Activated CD4-positive, alpha-beta T cell treated with anti-CD3 and anti-CD28 coated beads, Interleukin-2, amount 10 ng/mL, durations not matched to agents 24 days and 14 days (primary cell): ENCODE measurements around the gene LIN37. TPM values are rescaled to one million over a fixed set of nuclear protein-coding genes. Genes with fewer than 3 reads are reported as not detected.

ENCODE experiments used
- DNase-seq: peaks from one replicate; pipeline ENCODE4 v3.0.0; 2022
- H3K27ac Mint-ChIP-seq: one replicate; pipeline ENCODE4 v1.8.0; 2022; ENCODE audit warnings: mild to moderate bottlenecking, mixed read lengths
- H3K27me3 Mint-ChIP-seq: one replicate; pipeline ENCODE4 v1.8.0; 2022; ENCODE audit warnings: mixed read lengths
- H3K36me3 Mint-ChIP-seq: one replicate; pipeline ENCODE4 v1.8.0; 2022; ENCODE audit warnings: low read depth, mild to moderate bottlenecking, mixed read lengths
- H3K4me1 Mint-ChIP-seq: one replicate; pipeline ENCODE4 v1.8.0; 2021; ENCODE audit warnings: mixed read lengths
- H3K4me3 Mint-ChIP-seq: one replicate; pipeline ENCODE4 v1.8.0; 2022; ENCODE audit warnings: mild to moderate bottlenecking, moderate library complexity, mixed read lengths
- H3K9me3 Mint-ChIP-seq: one replicate; pipeline ENCODE4 v1.8.0; 2021; ENCODE audit warnings: mixed read lengths
- intact Hi-C: fragments of 100-400 bp; cut with micrococcal nuclease; formaldehyde crosslinking; loops from one replicate; pipeline ENCODE4 v1.15.1; 2023
- total RNA-seq: library from RNA; stranded (reverse); gene quantifications from 2 replicates; pipeline ENCODE4 v1.2.3, GENCODE V29; 2022

The LIN37 gene
- total RNA-seq, 1 donor from 2014 or later = 11.1 TPM

GRCh38 chr19:35715355-35715809 is 33.0 kb upstream of the LIN37 start:
- Mint-ChIP-seq H3K4me1 (peaks cover 56% of the 10 kb centered on the region), H3K27me3 (no peaks in the 10 kb centered on the region), H3K27ac (peak overlapping the region; percentile 93), H3K9me3 (no peaks in the 10 kb centered on the region), H3K36me3 (peaks cover 47% of the 10 kb centered on the region), H3K4me3 (peak overlapping the region; percentile 92)
- intact Hi-C loops = loop anchor here (5.0 kb wide), 1 partner anchor 168 kb away; the partner anchor contains the start of gene TMEM147
- DNase-seq = peak; percentile 71

- intact Hi-C loops = loop anchor here (2.0 to 5.0 kb wide), 2 partner anchors 169 to 183 kb away; partner anchors contain the start of gene TMEM147
- H3K27me3 Mint-ChIP-seq = no peaks in the 10 kb centered on the region
- H3K36me3 Mint-ChIP-seq = peaks cover 51% of the 10 kb centered on the region
- peak; percentile 78 for DNase-seq
- H3K4me3 Mint-ChIP-seq = peak overlapping the region; percentile 92
- H3K4me1 Mint-ChIP-seq = peaks cover 51% of the 10 kb centered on the region
- H3K27ac Mint-ChIP-seq = peak overlapping the region; percentile 93
- no peaks in the 10 kb centered on the region for H3K9me3 Mint-ChIP-seq
Measured at GRCh38 chr19:35715981-35716800, 32.2 kb upstream of the LIN37 start.

GRCh38 chr19:35716801-35717664 is 31.3 kb upstream of the LIN37 start:
- peak; percentile 99 for DNase-seq
- H3K36me3 Mint-ChIP-seq = peaks cover 56% of the 10 kb centered on the region
- peak overlapping the region; percentile 93 for H3K27ac Mint-ChIP-seq
- peak overlapping the region; percentile 92 for H3K4me3 Mint-ChIP-seq
- no peaks in the 10 kb centered on the region for H3K9me3 Mint-ChIP-seq
- H3K27me3 Mint-ChIP-seq = no peaks in the 10 kb centered on the region
- intact Hi-C loops = loop anchor here (1.0 to 5.0 kb wide), 11 partner anchors 15 to 398 kb away; partner anchors contain the start of genes ARHGAP33, PROSER3, PSENEN and TBCB
- H3K4me1 Mint-ChIP-seq = peaks cover 50% of the 10 kb centered on the region

GRCh38 chr19:35717665-35718344 is 30.6 kb upstream of the LIN37 start, which contains the start of gene KMT2B:
TSS of gene KMT2B (plus strand) at chr19:35718003. CDS start at chr19:35718019, 16 bp downstream.
- H3K4me1 Mint-ChIP-seq = peaks cover 43% of the 10 kb centered on the region
- intact Hi-C loops = loop anchor here (1.0 to 5.0 kb wide), 11 partner anchors 16 to 397 kb away; partner anchors contain the start of genes ARHGAP33, PROSER3, PSENEN and TBCB
- no peaks in the 10 kb centered on the region for H3K9me3 Mint-ChIP-seq
- H3K36me3 Mint-ChIP-seq = peaks cover 63% of the 10 kb centered on the region
- peak within 1 kb of the TSS; percentile 94 for H3K4me3 Mint-ChIP-seq
- H3K27ac Mint-ChIP-seq = peak within 1 kb of the TSS; percentile 93
- DNase-seq = no peak
- H3K27me3 Mint-ChIP-seq = no peaks in the 10 kb centered on the region

DNA sequence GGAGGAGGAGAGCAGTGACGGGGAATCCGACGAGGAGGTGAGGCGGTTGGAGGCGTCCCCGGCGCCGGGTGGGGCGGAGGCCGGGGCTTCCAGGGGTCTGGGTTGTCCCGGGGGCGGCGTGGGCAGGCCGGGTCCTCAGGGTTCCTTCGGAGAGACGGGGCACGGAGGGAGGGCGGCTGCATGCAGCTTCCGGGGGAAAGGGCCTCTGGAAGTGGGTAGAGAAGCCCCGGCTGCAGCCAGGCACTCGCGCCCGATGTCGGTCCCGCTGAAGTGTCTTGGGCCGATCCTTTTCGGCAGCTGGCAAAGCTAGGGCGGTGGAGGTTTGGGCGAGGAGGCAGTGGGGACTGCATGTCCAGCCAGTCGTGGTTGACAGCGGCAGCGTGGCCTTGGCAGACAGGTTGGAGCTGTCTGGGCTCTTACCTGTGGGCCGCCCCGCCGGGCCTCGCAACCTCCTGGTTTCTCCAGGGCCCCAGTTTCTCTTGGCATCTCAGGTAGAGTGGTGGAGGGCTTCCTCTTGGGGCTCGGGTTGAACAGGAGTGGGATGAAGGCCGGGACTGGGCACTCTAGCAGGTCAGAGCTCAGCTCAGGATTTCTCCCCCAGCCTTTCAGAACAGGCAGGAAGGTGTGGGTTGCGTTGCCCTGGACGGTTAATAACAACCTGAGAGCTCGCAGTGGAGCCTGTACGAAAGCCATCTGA is 29.9 kb upstream of the LIN37 start:
- Mint-ChIP-seq H3K27me3 (no peaks in the 10 kb centered on the region), H3K9me3 (no peaks in the 10 kb centered on the region), H3K27ac (peak overlapping the region; percentile 92), H3K4me3 (peak overlapping the region; percentile 94), H3K36me3 (peaks cover 67% of the 10 kb centered on the region), H3K4me1 (peaks cover 39% of the 10 kb centered on the region)
- peak; percentile 86 for DNase-seq
- intact Hi-C loops = loop anchor here (5.0 kb wide), 1 partner anchor 171 kb away; the partner anchor contains the start of gene TMEM147

DNA sequence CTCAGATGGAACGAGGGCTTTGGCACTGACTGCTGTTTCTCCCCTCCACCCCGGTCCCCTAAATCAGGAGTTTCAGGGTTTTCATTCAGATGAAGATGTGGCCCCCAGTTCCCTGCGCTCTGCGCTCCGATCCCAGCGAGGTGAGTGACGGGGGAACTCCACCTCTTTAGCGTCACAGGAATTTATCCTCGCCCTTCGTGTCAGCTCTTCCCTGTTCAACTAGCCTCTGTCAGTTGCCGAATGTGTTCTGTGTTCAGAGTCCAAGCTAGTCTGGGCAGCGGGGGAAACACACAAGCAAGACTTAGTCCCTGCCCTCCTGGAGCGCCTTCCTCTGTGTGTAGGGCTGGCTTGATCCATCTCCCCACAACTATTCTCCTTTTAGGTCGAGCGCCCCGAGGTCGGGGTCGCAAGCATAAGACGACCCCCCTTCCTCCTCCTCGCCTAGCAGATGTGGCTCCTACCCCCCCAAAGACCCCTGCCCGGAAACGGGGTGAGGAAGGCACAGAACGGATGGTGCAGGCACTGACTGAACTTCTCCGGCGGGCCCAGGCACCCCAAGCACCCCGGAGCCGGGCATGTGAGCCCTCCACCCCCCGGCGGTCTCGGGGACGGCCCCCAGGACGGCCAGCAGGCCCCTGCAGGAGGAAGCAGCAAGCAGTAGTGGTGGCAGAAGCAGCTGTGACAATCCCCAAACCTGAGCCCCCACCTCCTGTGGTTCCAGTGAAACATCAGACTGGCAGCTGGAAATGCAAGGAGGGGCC is 28.8 kb upstream of the LIN37 start:
- Mint-ChIP-seq H3K4me3 (peak overlapping the region; percentile 94), H3K36me3 (peaks cover 65% of the 10 kb centered on the region), H3K27me3 (no peaks in the 10 kb centered on the region), H3K4me1 (peaks cover 30% of the 10 kb centered on the region), H3K27ac (peak overlapping the region; percentile 92), H3K9me3 (no peaks in the 10 kb centered on the region)
- no peak for DNase-seq
- intact Hi-C loops = loop anchor here (5.0 kb wide), 1 partner anchor 172 kb away; the partner anchor contains the start of gene TMEM147

GRCh38 chr19:35720163-35720524 is 28.2 kb upstream of the LIN37 start:
- H3K4me3 Mint-ChIP-seq = peak overlapping the region; percentile 21
- H3K27ac Mint-ChIP-seq = no peak overlapping the region
- no peaks in the 10 kb centered on the region for H3K9me3 Mint-ChIP-seq
- H3K27me3 Mint-ChIP-seq = no peaks in the 10 kb centered on the region
- peaks cover 65% of the 10 kb centered on the region for H3K36me3 Mint-ChIP-seq
- intact Hi-C loops = no loop called here
- peaks cover 25% of the 10 kb centered on the region for H3K4me1 Mint-ChIP-seq
- DNase-seq = no peak

GRCh38 chr19:35720648-35721047 is 27.7 kb upstream of the LIN37 start:
- no peak for DNase-seq
- Mint-ChIP-seq H3K36me3 (peaks cover 67% of the 10 kb centered on the region), H3K4me3 (no peak overlapping the region), H3K27ac (no peak overlapping the region), H3K4me1 (peaks cover 24% of the 10 kb centered on the region), H3K9me3 (no peaks in the 10 kb centered on the region), H3K27me3 (no peaks in the 10 kb centered on the region)
- intact Hi-C loops = no loop called here

GRCh38 chr19:35721374-35721773 is 27.0 kb upstream of the LIN37 start:
- H3K36me3 Mint-ChIP-seq = peaks cover 67% of the 10 kb centered on the region
- H3K4me3 Mint-ChIP-seq = no peak overlapping the region
- intact Hi-C loops = no loop called here
- H3K4me1 Mint-ChIP-seq = peaks cover 20% of the 10 kb centered on the region
- no peaks in the 10 kb centered on the region for H3K9me3 Mint-ChIP-seq
- DNase-seq = no peak
- H3K27ac Mint-ChIP-seq = no peak overlapping the region
- no peaks in the 10 kb centered on the region for H3K27me3 Mint-ChIP-seq

- Mint-ChIP-seq H3K4me3 (no peak overlapping the region), H3K4me1 (peaks cover 17% of the 10 kb centered on the region)
Measured at GRCh38 chr19:35722461-35722860, 25.9 kb upstream of the LIN37 start.

DNA sequence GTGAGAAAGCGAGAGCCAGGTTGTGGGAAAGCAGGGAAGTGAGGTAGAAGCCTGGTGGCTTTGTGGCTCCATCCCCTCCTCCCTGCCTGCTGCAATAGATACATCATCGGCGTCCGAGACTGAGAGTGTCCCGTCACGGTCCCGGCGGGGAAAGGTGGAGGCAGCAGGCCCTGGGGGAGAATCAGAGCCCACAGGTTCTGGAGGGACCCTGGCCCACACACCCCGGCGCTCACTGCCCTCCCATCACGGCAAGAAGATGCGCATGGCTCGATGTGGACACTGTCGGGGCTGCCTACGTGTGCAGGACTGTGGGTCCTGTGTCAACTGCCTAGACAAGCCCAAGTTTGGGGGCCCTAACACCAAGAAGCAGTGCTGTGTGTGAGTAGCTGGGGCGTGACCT is 25.5 kb upstream of the LIN37 start:
- DNase-seq = no peak
- Mint-ChIP-seq H3K4me1 (peaks cover 17% of the 10 kb centered on the region), H3K27ac (no peak overlapping the region), H3K27me3 (no peaks in the 10 kb centered on the region), H3K36me3 (peaks cover 66% of the 10 kb centered on the region), H3K4me3 (no peak overlapping the region), H3K9me3 (no peaks in the 10 kb centered on the region)
- intact Hi-C loops = no loop called here

More at GRCh38 chr19:35722461-35722860, 25.9 kb upstream of the LIN37 start:
- Mint-ChIP-seq H3K27me3 (no peaks in the 10 kb centered on the region), H3K9me3 (no peaks in the 10 kb centered on the region), H3K27ac (no peak overlapping the region), H3K36me3 (peaks cover 66% of the 10 kb centered on the region)
- no peak for DNase-seq
- intact Hi-C loops = no loop called here

DNA sequence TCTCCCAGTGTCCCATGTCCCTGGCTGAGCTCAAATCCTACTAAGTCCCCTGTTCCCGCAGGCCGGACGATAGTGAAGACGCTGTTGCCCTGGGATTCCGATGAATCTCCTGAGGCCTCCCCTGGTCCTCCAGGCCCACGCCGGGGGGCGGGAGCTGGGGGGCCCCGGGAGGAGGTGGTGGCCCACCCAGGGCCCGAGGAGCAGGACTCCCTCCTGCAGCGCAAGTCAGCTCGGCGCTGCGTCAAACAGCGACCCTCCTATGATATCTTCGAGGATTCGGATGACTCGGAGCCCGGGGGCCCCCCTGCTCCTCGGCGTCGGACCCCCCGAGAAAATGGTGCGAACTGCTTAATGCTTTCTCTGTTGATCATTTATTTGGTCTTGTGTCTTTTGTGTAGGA is 24.7 kb upstream of the LIN37 start:
- DNase-seq = no peak
- Mint-ChIP-seq H3K27me3 (no peaks in the 10 kb centered on the region), H3K27ac (no peak overlapping the region), H3K4me3 (no peak overlapping the region), H3K36me3 (peaks cover 73% of the 10 kb centered on the region), H3K9me3 (no peaks in the 10 kb centered on the region), H3K4me1 (peaks cover 16% of the 10 kb centered on the region)
- intact Hi-C loops = no loop called here
